OCI-LY1 (cell line): Measurements from ENCODE around the gene GABBR2.

ENCODE experiments used
- H2AFZ ChIP-seq: fragments of 200-600 bp; sonication (generic), shearing (Covaris generic); 2 replicates; pipeline ENCODE4 v1.6.0; 2014; ENCODE audit warnings: antibody characterized with exemption, mild to moderate bottlenecking, low read length
- H3F3A ChIP-seq: fragments of 200-600 bp; sonication (generic), shearing (Covaris generic); 2 replicates; pipeline ENCODE4 v1.6.0; 2014; ENCODE audit warnings: mild to moderate bottlenecking, antibody characterized with exemption, low read length, moderate library complexity; ENCODE audit not compliant: insufficient read depth
- H3K27ac ChIP-seq: fragments of 200-600 bp; sonication (generic); 2 replicates; pipeline ENCODE4 v1.5.1; 2014; ENCODE audit warnings: low read length, mixed run types, mild to moderate bottlenecking, low read depth; ENCODE audit not compliant: poor library complexity, severe bottlenecking
- H3K27me3 ChIP-seq: fragments of 200-600 bp; sonication (generic); 2 replicates; pipeline ENCODE4 v1.6.0; 2014; ENCODE audit warnings: antibody characterized with exemption, mild to moderate bottlenecking, low read length, moderate library complexity; ENCODE audit not compliant: insufficient read depth
- H3K36me3 ChIP-seq: fragments of 200-600 bp; sonication (generic); 2 replicates; pipeline ENCODE4 v1.6.1; 2014; ENCODE audit warnings: mild to moderate bottlenecking, antibody characterized with exemption, low read length, moderate library complexity, mixed read lengths; ENCODE audit not compliant: insufficient read depth
- H3K4me1 ChIP-seq: fragments of 200-600 bp; sonication (generic); 2 replicates; pipeline ENCODE4 v1.5.1; 2014; ENCODE audit warnings: mild to moderate bottlenecking, low read length, moderate library complexity; ENCODE audit not compliant: insufficient read depth, severe bottlenecking
- H3K4me2 ChIP-seq: fragments of 200-600 bp; sonication (generic), shearing (Covaris generic); 2 replicates; pipeline ENCODE4 v1.6.1; 2014; ENCODE audit warnings: low read length
- H3K4me3 ChIP-seq: fragments of 200-600 bp; sonication (generic); 2 replicates; pipeline ENCODE4 v1.5.1; 2014; ENCODE audit warnings: low read length, low read depth, mild to moderate bottlenecking, mixed read lengths; ENCODE audit not compliant: poor library complexity, severe bottlenecking
- H3K79me2 ChIP-seq: fragments of 200-600 bp; shearing (Covaris generic); 2 replicates; pipeline ENCODE4 v1.6.1; 2016; ENCODE audit warnings: mixed run types, low read length, mixed read lengths; ENCODE audit not compliant: insufficient read depth
- H3K9ac ChIP-seq: fragments of 200-600 bp; sonication (generic), shearing (Covaris generic); 2 replicates; pipeline ENCODE4 v1.6.1; 2014; ENCODE audit warnings: mild to moderate bottlenecking, low read length, mixed read lengths
- H3K9me2 ChIP-seq: fragments of 200-600 bp; sonication (generic), shearing (Covaris generic); 2 replicates; pipeline ENCODE4 v1.6.1; 2014; ENCODE audit warnings: low read depth, mild to moderate bottlenecking, low read length, mixed read lengths
- H3K9me3 ChIP-seq: fragments of 200-600 bp; shearing (Covaris generic); 2 replicates; pipeline ENCODE4 v1.6.1; 2014; ENCODE audit warnings: low read length, mixed read lengths
- H4K20me1 ChIP-seq: fragments of 200-600 bp; sonication (generic), shearing (Covaris generic); 2 replicates; pipeline ENCODE4 v1.6.0; 2016; ENCODE audit warnings: mild to moderate bottlenecking, low read length; ENCODE audit not compliant: insufficient read depth
- EZH2 ChIP-seq: fragments of 200-600 bp; sonication (generic), shearing (Covaris generic); IDR thresholded peaks from 2 replicates; pipeline ENCODE4 v1.8.0; 2017; ENCODE audit warnings: borderline replicate concordance, mixed run types, mild to moderate bottlenecking, antibody characterized with exemption, low read length, moderate library complexity, mixed read lengths
- TF ChIP-seq, protein P1 (sequence below): fragments of 200-600 bp; sonication (generic), shearing (Covaris generic); IDR thresholded peaks from 2 replicates; pipeline ENCODE4 v1.5.1; 2017; ENCODE audit warnings: mild to moderate bottlenecking, antibody characterized with exemption, low read length, moderate library complexity, mixed read lengths

GABBR2 gene

GRCh38 chr9:98516897-98517503 is 191.7 kb downstream of the GABBR2 start:
- no peaks in the 10 kb centered on the region for H3K36me3 ChIP-seq
- no peaks in the 10 kb centered on the region for H3K27me3 ChIP-seq
- no peaks in the 10 kb centered on the region for H3K9me3 ChIP-seq
- H3K4me2 ChIP-seq = no peak overlapping the region
- H3K79me2 ChIP-seq = no peaks in the 10 kb centered on the region
- H4K20me1 ChIP-seq = no peaks in the 10 kb centered on the region
- H3K27ac ChIP-seq = no peak overlapping the region
- TF ChIP-seq, protein P1, sequence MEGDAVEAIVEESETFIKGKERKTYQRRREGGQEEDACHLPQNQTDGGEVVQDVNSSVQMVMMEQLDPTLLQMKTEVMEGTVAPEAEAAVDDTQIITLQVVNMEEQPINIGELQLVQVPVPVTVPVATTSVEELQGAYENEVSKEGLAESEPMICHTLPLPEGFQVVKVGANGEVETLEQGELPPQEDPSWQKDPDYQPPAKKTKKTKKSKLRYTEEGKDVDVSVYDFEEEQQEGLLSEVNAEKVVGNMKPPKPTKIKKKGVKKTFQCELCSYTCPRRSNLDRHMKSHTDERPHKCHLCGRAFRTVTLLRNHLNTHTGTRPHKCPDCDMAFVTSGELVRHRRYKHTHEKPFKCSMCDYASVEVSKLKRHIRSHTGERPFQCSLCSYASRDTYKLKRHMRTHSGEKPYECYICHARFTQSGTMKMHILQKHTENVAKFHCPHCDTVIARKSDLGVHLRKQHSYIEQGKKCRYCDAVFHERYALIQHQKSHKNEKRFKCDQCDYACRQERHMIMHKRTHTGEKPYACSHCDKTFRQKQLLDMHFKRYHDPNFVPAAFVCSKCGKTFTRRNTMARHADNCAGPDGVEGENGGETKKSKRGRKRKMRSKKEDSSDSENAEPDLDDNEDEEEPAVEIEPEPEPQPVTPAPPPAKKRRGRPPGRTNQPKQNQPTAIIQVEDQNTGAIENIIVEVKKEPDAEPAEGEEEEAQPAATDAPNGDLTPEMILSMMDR = no peak
- TF ChIP-seq EZH2 = no peak
- H3K4me3 ChIP-seq = no peak overlapping the region
- no peak overlapping the region for H2AFZ ChIP-seq
- H3K9me2 ChIP-seq = no peaks in the 10 kb centered on the region
- H3F3A ChIP-seq = no peaks in the 10 kb centered on the region
- H3K4me1 ChIP-seq = no peaks in the 10 kb centered on the region
- no peak overlapping the region for H3K9ac ChIP-seq

DNA sequence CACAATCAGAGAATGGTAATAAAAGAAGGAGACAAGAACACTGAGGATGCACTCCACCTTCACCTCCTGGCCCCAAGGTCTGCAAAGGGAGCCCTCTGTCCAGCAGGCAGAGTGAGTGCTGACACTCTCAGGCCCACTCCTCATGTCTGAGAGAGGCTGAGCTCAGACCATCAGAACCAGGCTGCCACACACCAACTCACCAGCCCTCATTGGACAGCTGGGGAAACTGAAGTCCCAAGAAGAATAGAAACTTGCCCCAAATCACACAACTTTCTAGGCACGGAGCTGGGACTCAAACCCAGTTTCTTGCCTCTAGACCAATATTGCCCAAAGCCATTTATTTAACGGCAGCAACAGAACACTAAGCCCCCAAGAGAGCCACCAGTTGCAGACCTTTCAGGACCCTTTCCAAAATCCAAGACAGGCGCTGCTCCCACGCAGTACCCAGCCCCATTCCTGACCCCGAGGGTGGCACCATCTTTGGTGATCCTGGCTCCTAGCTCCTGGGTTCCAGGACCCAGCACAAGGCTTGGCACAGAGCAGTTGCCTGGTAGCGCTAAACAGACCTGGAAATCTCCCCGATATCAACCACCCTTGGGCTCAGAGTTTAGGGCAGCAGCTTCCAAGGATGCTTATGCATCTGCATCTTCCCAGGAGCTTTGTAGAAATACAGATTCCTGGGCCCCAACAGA is 192.4 kb downstream of the GABBR2 start:
- no peak overlapping the region for H2AFZ ChIP-seq
- no peaks in the 10 kb centered on the region for H3K27me3 ChIP-seq
- no peaks in the 10 kb centered on the region for H3K9me2 ChIP-seq
- no peaks in the 10 kb centered on the region for H3K36me3 ChIP-seq
- H3K9me3 ChIP-seq = no peaks in the 10 kb centered on the region
- H3K4me1 ChIP-seq = no peaks in the 10 kb centered on the region
- no peaks in the 10 kb centered on the region for H3K79me2 ChIP-seq
- no peak for TF ChIP-seq EZH2
- TF ChIP-seq, protein P1 = no peak
- no peak overlapping the region for H3K27ac ChIP-seq
- H3K4me3 ChIP-seq = no peak overlapping the region
- H4K20me1 ChIP-seq = no peaks in the 10 kb centered on the region
- H3K4me2 ChIP-seq = no peak overlapping the region
- H3F3A ChIP-seq = no peaks in the 10 kb centered on the region
- no peak overlapping the region for H3K9ac ChIP-seq

DNA sequence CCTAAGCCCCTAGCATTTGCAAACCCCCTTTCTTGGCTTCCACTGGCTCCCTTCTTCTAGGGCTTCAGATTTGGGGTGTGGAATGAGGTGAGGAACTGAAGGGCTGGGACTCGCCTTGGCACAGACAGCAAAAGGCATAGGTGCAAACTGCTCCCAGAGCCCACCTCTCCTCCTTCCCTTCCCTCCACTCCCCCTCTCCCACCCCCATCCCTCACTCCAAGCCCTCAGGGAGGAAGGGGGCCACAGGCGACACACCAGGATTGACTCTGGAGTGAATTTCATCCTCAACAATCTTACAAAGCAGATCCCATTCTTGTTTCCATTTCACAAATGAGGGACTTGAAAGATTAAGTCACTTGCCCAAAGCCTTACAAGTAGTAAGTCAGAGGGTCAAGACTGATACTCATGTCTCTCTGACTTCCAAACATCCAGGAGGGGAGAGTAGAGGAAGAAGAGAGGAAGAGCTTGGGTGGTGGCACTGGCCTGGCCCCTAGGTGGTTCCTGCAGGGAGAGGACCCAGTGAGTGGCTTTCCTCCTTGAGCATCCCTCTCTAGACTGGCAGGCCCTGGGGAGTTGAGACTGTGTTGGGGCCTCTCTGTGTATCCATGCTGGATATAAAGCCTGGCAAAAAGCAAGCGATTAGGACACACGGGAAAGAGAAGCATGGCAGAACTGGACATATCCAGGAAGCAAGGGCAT is 193.1 kb downstream of the GABBR2 start:
- H3K4me2 ChIP-seq = no peak overlapping the region
- no peaks in the 10 kb centered on the region for H3K36me3 ChIP-seq
- H3K27ac ChIP-seq = no peak overlapping the region
- no peak overlapping the region for H3K4me3 ChIP-seq
- H3K79me2 ChIP-seq = no peaks in the 10 kb centered on the region
- TF ChIP-seq, protein P1 = no peak
- no peaks in the 10 kb centered on the region for H3F3A ChIP-seq
- H3K9me2 ChIP-seq = no peaks in the 10 kb centered on the region
- H2AFZ ChIP-seq = no peak overlapping the region
- H3K9me3 ChIP-seq = no peaks in the 10 kb centered on the region
- H3K4me1 ChIP-seq = no peaks in the 10 kb centered on the region
- H4K20me1 ChIP-seq = no peaks in the 10 kb centered on the region
- no peak overlapping the region for H3K9ac ChIP-seq
- H3K27me3 ChIP-seq = no peaks in the 10 kb centered on the region
